Measurements from ENCODE around the gene MBTPS1. TPM values are rescaled to one million over a fixed set of nuclear protein-coding genes. Genes with fewer than 3 reads are reported as not detected.

MBTPS1 gene
- total RNA-seq, 2 experiments from 2014 or later: 36.9 to 41.3 TPM

Other genes starting within 250 kb of the MBTPS1 start
- 1 to 10 TPM; 2.0 to 2.3 TPM for gene MLYCD, start 217.8 kb downstream of the MBTPS1 start, total RNA-seq
- under 1 TPM; 0.47 to 0.86 TPM for gene OSGIN1, start 163.7 kb downstream of the MBTPS1 start, total RNA-seq
- not detected for gene NECAB2, start 148.7 kb downstream of the MBTPS1 start, total RNA-seq
- gene SLC38A8, start 74.1 kb downstream of the MBTPS1 start, total RNA-seq: not detected
- 1 to 10 TPM; 5.8 to 7.5 TPM for gene HSDL1, start 28.2 kb upstream of the MBTPS1 start, total RNA-seq
- not detected for gene DNAAF1, start 28.4 kb upstream of the MBTPS1 start, total RNA-seq
- gene TAF1C, start 70.1 kb upstream of the MBTPS1 start, total RNA-seq: 10 to 100 TPM; 59.3 to 66.2 TPM
- gene ADAD2, start 74.2 kb upstream of the MBTPS1 start, total RNA-seq: under 1 TPM; 0.30 to 0.45 TPM
- gene KCNG4, start 123.1 kb upstream of the MBTPS1 start, total RNA-seq: not detected
- gene WFDC1, start 177.9 kb upstream of the MBTPS1 start, total RNA-seq: not detected

Data from activated naive CD4-positive, alpha-beta T cell treated with anti-CD3 and anti-CD28 coated beads for 36 hours (primary cell).